Measurements from ENCODE around the gene PLA2G2A.
A peak's percentile ranks its signal among the peaks of the same experiment; 100 is the strongest.
"Not testable (repeated sequence)": the region's sequence is repeated elsewhere in the genome, so short reads cannot be mapped to it uniquely, and the experiment has no call there.

PLA2G2A gene

GRCh38 chr1:19979494-19979977 is at the start of gene PLA2G2A:
TSS of gene PLA2G2A (minus strand) at chr1:19979618. CDS start at chr1:19978773, 845 bp downstream.
- Histone ChIP-seq H3K4me1 (peaks cover 0 to 19% (median 5%) of the 10 kb centered on the region in 10 experiments; a peak in 9 of 20 replicates), H3K4me3 (no peak within 1 kb of the TSS), H3K27me3 (peaks cover 0 to 8% (median 0%) of the 10 kb centered on the region in 11 experiments; a peak in 4 of 22 replicates), H4K20me1 (no peaks in the 10 kb centered on the region), H3K36me3 (no peaks in the 10 kb centered on the region), H3K9ac (no peak within 1 kb of the TSS), H3K9me3 (replicated peaks in 1 of 11) (peaks cover 3 to 10% (median 7%) of the 10 kb centered on the region in 11 experiments; a peak in 15 of 22 replicates), H3K4me2 (peak within 1 kb of the TSS in 7 of 11 experiments; percentile 10 to 41 (median 24); a peak in 6 of 22 replicates), H3K27ac (no peak within 1 kb of the TSS)
- no peak for TF ChIP-seq Cebpa-rat (IDR thresholded peaks at IDR 0.05)

GRCh38 chr1:20028726-20029125 is 49.3 kb upstream of the PLA2G2A start:
- no peak for TF ChIP-seq Cebpa-rat (IDR thresholded peaks at IDR 0.05)
- no peaks in the 10 kb centered on the region for H3K36me3 ChIP-seq
- H3K27me3 ChIP-seq, result no peaks in the 10 kb centered on the region
- no peak overlapping the region for H3K9ac ChIP-seq
- H4K20me1 ChIP-seq, result no peaks in the 10 kb centered on the region
- H3K27ac ChIP-seq, result no peak overlapping the region
- peak overlapping the region in 4 of 11 experiments; percentile 0 to 40 (median 4); a peak in 3 of 22 replicates for H3K4me2 ChIP-seq
- H3K9me3 ChIP-seq (replicated peaks in 1 of 11), result peaks cover 0 to 28% (median 6%) of the 10 kb centered on the region in 11 experiments; a peak in 11 of 22 replicates
- H3K4me1 ChIP-seq, result peaks cover 0 to 9% (median 0%) of the 10 kb centered on the region in 10 experiments; a peak in 5 of 20 replicates
- H3K4me3 ChIP-seq, result no peak overlapping the region

GRCh38 chr1:20028125-20028524 is 48.7 kb upstream of the PLA2G2A start:
- H3K9me3 ChIP-seq (replicated peaks in 1 of 11), result peaks cover 0 to 29% (median 8%) of the 10 kb centered on the region in 11 experiments; a peak in 13 of 22 replicates
- H3K36me3 ChIP-seq, result no peaks in the 10 kb centered on the region
- no peaks in the 10 kb centered on the region for H3K27me3 ChIP-seq
- H4K20me1 ChIP-seq, result no peaks in the 10 kb centered on the region
- peaks cover 0 to 9% (median 0%) of the 10 kb centered on the region in 10 experiments; a peak in 5 of 20 replicates for H3K4me1 ChIP-seq
- no peak overlapping the region for H3K9ac ChIP-seq
- no peak overlapping the region for H3K4me3 ChIP-seq
- no peak overlapping the region for H3K27ac ChIP-seq
- no peak for TF ChIP-seq Cebpa-rat (IDR thresholded peaks at IDR 0.05)
- H3K4me2 ChIP-seq, result 0 out of 22 replicates have a peak overlapping the region, but pooled peaks of 1 of the 11 experiments have one; percentile 0

GRCh38 chr1:20017741-20018140 is 38.3 kb upstream of the PLA2G2A start:
- Histone ChIP-seq H3K4me2 (no peak overlapping the region), H4K20me1 (no peaks in the 10 kb centered on the region), H3K4me1 (no peaks in the 10 kb centered on the region), H3K27ac (no peak overlapping the region), H3K4me3 (no peak overlapping the region), H3K9ac (no peak overlapping the region), H3K27me3 (no peaks in the 10 kb centered on the region), H3K9me3 (replicated peaks in 1 of 11) (peaks cover 31 to 54% (median 41%) of the 10 kb centered on the region in 11 experiments), H3K36me3 (0 out of 22 replicates have a peak, but pooled peaks cover 0 to 3% (median 0%) of the 10 kb centered on the region in 11 experiments)
- no peak for TF ChIP-seq Cebpa-rat (IDR thresholded peaks at IDR 0.05)

GRCh38 chr1:20014153-20014552 is 34.7 kb upstream of the PLA2G2A start:
- H3K4me3 ChIP-seq, result no peak overlapping the region
- H3K9me3 ChIP-seq (replicated peaks in 1 of 11), result peaks cover 26 to 52% (median 36%) of the 10 kb centered on the region in 11 experiments
- no peak overlapping the region for H3K27ac ChIP-seq
- H4K20me1 ChIP-seq, result no peaks in the 10 kb centered on the region
- H3K27me3 ChIP-seq, result no peaks in the 10 kb centered on the region
- no peak overlapping the region for H3K9ac ChIP-seq
- no peak overlapping the region for H3K4me2 ChIP-seq
- H3K4me1 ChIP-seq, result no peaks in the 10 kb centered on the region
- 0 out of 22 replicates have a peak, but pooled peaks cover 0 to 3% (median 0%) of the 10 kb centered on the region in 11 experiments for H3K36me3 ChIP-seq
- TF ChIP-seq Cebpa-rat (IDR thresholded peaks at IDR 0.05), result no peak

GRCh38 chr1:20010016-20010415 is 30.6 kb upstream of the PLA2G2A start:
- peaks cover 16 to 28% (median 18%) of the 10 kb centered on the region in 11 experiments for H3K9me3 ChIP-seq (replicated peaks in 1 of 11)
- no peaks in the 10 kb centered on the region for H3K27me3 ChIP-seq
- no peaks in the 10 kb centered on the region for H3K36me3 ChIP-seq
- no peaks in the 10 kb centered on the region for H3K4me1 ChIP-seq
- H3K4me3 ChIP-seq, result no peak overlapping the region
- no peak overlapping the region for H3K9ac ChIP-seq
- no peaks in the 10 kb centered on the region for H4K20me1 ChIP-seq
- H3K4me2 ChIP-seq, result no peak overlapping the region
- TF ChIP-seq Cebpa-rat (IDR thresholded peaks at IDR 0.05), result no peak
- no peak overlapping the region for H3K27ac ChIP-seq

- no peak overlapping the region for H3K27ac ChIP-seq
- no peaks in the 10 kb centered on the region for H3K27me3 ChIP-seq
- no peaks in the 10 kb centered on the region for H3K4me1 ChIP-seq
- no peaks in the 10 kb centered on the region for H3K36me3 ChIP-seq
- no peak overlapping the region for H3K9ac ChIP-seq
- peaks cover 13 to 25% (median 16%) of the 10 kb centered on the region in 11 experiments for H3K9me3 ChIP-seq (replicated peaks in 1 of 11)
- no peak for TF ChIP-seq Cebpa-rat (IDR thresholded peaks at IDR 0.05)
- H3K4me2 ChIP-seq, result no peak overlapping the region
- H4K20me1 ChIP-seq, result no peaks in the 10 kb centered on the region
- H3K4me3 ChIP-seq, result no peak overlapping the region
These were observed 29.8 kb upstream of the PLA2G2A start for GRCh38 chr1:20009212-20009611.

- peaks cover 7 to 21% (median 13%) of the 10 kb centered on the region in 11 experiments for H3K9me3 ChIP-seq (replicated peaks in 1 of 11)
- H3K4me1 ChIP-seq, result no peaks in the 10 kb centered on the region
- no peak overlapping the region for H3K4me2 ChIP-seq
- H3K27ac ChIP-seq, result no peak overlapping the region
- no peak overlapping the region for H3K9ac ChIP-seq
- no peaks in the 10 kb centered on the region for H3K27me3 ChIP-seq
- no peak for TF ChIP-seq Cebpa-rat (IDR thresholded peaks at IDR 0.05)
- no peak overlapping the region for H3K4me3 ChIP-seq
- no peaks in the 10 kb centered on the region for H3K36me3 ChIP-seq
- no peaks in the 10 kb centered on the region for H4K20me1 ChIP-seq
These were observed 29.0 kb upstream of the PLA2G2A start for GRCh38 chr1:20008391-20008841.

GRCh38 chr1:19998823-19999222 is 19.4 kb upstream of the PLA2G2A start:
- not testable (repeated sequence) for H3K4me2 ChIP-seq, H3K4me3 ChIP-seq, H3K27ac ChIP-seq, H3K36me3 ChIP-seq, H4K20me1 ChIP-seq, H3K9ac ChIP-seq, H3K4me1 ChIP-seq, H3K27me3 ChIP-seq
- peaks cover 18 to 47% (median 34%) of the 10 kb centered on the region in 11 experiments; a peak in 21 of 22 replicates for H3K9me3 ChIP-seq (replicated peaks in 1 of 11)

GRCh38 chr1:19990689-19991088 is 11.3 kb upstream of the PLA2G2A start:
- no peaks in the 10 kb centered on the region for H3K36me3 ChIP-seq
- peaks cover 1 to 11% (median 5%) of the 10 kb centered on the region in 11 experiments; a peak in 18 of 22 replicates for H3K9me3 ChIP-seq (replicated peaks in 1 of 11)
- no peak overlapping the region for H3K4me2 ChIP-seq
- no peaks in the 10 kb centered on the region for H3K27me3 ChIP-seq
- H3K27ac ChIP-seq, result no peak overlapping the region
- no peaks in the 10 kb centered on the region for H4K20me1 ChIP-seq
- H3K4me3 ChIP-seq, result no peak overlapping the region
- no peak for TF ChIP-seq Cebpa-rat (IDR thresholded peaks at IDR 0.05)
- H3K4me1 ChIP-seq, result peaks cover 4 to 26% (median 17%) of the 10 kb centered on the region in 10 experiments; a peak in 14 of 20 replicates
- no peak overlapping the region for H3K9ac ChIP-seq

- H3K27ac ChIP-seq, result not testable (repeated sequence)
These were observed 10.8 kb upstream of the PLA2G2A start for GRCh38 chr1:19990182-19990582.

More at GRCh38 chr1:19990182-19990582, 10.8 kb upstream of the PLA2G2A start:
- H3K9ac ChIP-seq; H3K4me3 ChIP-seq; H3K27me3 ChIP-seq; H4K20me1 ChIP-seq; H3K36me3 ChIP-seq; H3K9me3 ChIP-seq (replicated peaks in 1 of 11): not testable (repeated sequence)
- H3K4me2 ChIP-seq, result peak overlapping the region in 3 of 11 experiments; percentile 3 to 64 (median 36); a peak in 4 of 22 replicates
- peaks cover 4 to 26% (median 17%) of the 10 kb centered on the region in 10 experiments; a peak in 14 of 20 replicates for H3K4me1 ChIP-seq

All from BLaER1 treated with 17β-estradiol and CSF1 and Interleukin-3, amounts not matched to agents 10 nM and 100 nM (cell line).